Aorta (tissue), 5 donors: Measurements from ENCODE around the gene RAD54L. TPM values are rescaled to one million over a fixed set of nuclear protein-coding genes. Genes with fewer than 3 reads are reported as not detected.
"Not testable (repeated sequence)": the region's sequence is repeated elsewhere in the genome, so short reads cannot be mapped to it uniquely, and the experiment has no call there.

Experiments used
- ATAC-seq: fragments of 200-7000 bp; cut with Tn5 transposase; one replicate; pipeline ENCODE4 v1.9.1; 2022; ENCODE audit warnings: moderate library complexity; ENCODE audit not compliant: low FRiP score
- DNase-seq, 2 donors: peaks; one replicate each; pipeline ENCODE4 v3.0.0-alpha.2; 2020
- H3K27ac ChIP-seq, 2 donors: one replicate each; pipeline ENCODE4 v1.5.1; 2013; ENCODE audit warnings: low read length in 2 of 2, mild to moderate bottlenecking in 2 of 2, moderate library complexity in 2 of 2, control low read depth in 1 of 2, inconsistent platforms in 1 of 2, low read depth in 1 of 2
- H3K27me3 ChIP-seq, 2 donors: one replicate each; pipeline ENCODE4 v1.6.1; 2013; ENCODE audit warnings: control low read depth in 1 of 2, low read length in 1 of 2, mild to moderate bottlenecking in 1 of 2, moderate library complexity in 1 of 2; ENCODE audit not compliant: insufficient read depth in 2 of 2, control insufficient read depth in 1 of 2
- H3K36me3 ChIP-seq, 2 donors: one replicate each; pipeline ENCODE4 v1.6.1; 2013; ENCODE audit warnings: control low read depth in 1 of 2, low read length in 1 of 2, mild to moderate bottlenecking in 1 of 2; ENCODE audit not compliant: insufficient read depth in 2 of 2, control insufficient read depth in 1 of 2
- H3K4me1 ChIP-seq, 2 donors: one replicate each; pipeline ENCODE4 v1.6.1; 2013; ENCODE audit warnings: low read length in 2 of 2, control low read depth in 1 of 2, mild to moderate bottlenecking in 1 of 2, moderate library complexity in 1 of 2; ENCODE audit not compliant: insufficient read depth in 2 of 2, control insufficient read depth in 1 of 2
- H3K4me3 ChIP-seq, 2 donors: one replicate each; pipeline ENCODE4 v1.5.1; 2013; ENCODE audit warnings: low read length in 2 of 2, control low read depth in 1 of 2, mild to moderate bottlenecking in 1 of 2
- H3K9me3 ChIP-seq: one replicate; pipeline ENCODE4 v1.6.1; 2013; ENCODE audit warnings: mild to moderate bottlenecking, low read length; ENCODE audit not compliant: control insufficient read depth
- WGBS, 2 donors: extraction: QIAGEN DNeasy Blood & Tissue Kit; methylation state at CpG; one replicate each; pipeline ENCODE4 v1.1.7; 2013; 5-methylcytosine and 5-hydroxymethylcytosine counted together
- intact Hi-C, 2 donors: fragments of 100-400 bp; cut with DNase I; formaldehyde crosslinking; loops; one replicate each; pipeline versions ENCODE4 v1.14.2 to v1.15.0; 2022
- polyA plus RNA-seq, 2 donors: library from polyadenylated mRNA; stranded (reverse); fragments of 200-250 nt; gene quantifications; one replicate each; pipeline ENCODE4 v1.2.3, GENCODE V29; 2013
- total RNA-seq, 2 donors: library from RNA; stranded (reverse); fragmentation: NEBNext Ultra II Directional; extraction: Animal tissue kit (Norgen Biotek cat#: 25700); gene quantifications; one replicate each; pipeline ENCODE4 v1.2.1, GENCODE V29; 2021
- donor health status: healthy with polysubstance abuse.
- donor health status: Bipolar disorder and iron deficiency.
- donor health status: DM: no; HTN: no; CAD: no.
- donor health status: DM: no; HTN: no; CAD: no.
- donor health status: DM: yes; HTN: yes; CAD: no.

RAD54L gene
- total and polyA plus RNA-seq, 4 donors, result 1.6 to 4.2 (median 2.3) TPM; not detected in 1

GRCh38 chr1:46223472-46223943, 24.1 kb upstream of the RAD54L start:
- ATAC-seq (peak; percentile 84), DNase-seq (peak; percentile 75 to 83)
- WGBS, 2 donors, result 10 to 12% methylated on average over 6 of the region's 6 CpGs
- no peaks in the 10 kb centered on the region for H3K9me3 ChIP-seq
- H3K27me3 ChIP-seq, result no peaks in the 10 kb centered on the region
- H3K4me3 ChIP-seq, result no peak overlapping the region
- intact Hi-C loops, result loop anchor here (2.0 kb wide), 3 partner anchors 41 to 187 kb away; partner anchors contain the start of gene P3R3URF (in 1 of the 2)
- H3K36me3 ChIP-seq, result peaks cover 0 to 3% of the 10 kb centered on the region in 2 donors
- peak overlapping the region in 1 of 2 donors; percentile 8 for H3K27ac ChIP-seq
- no peaks in the 10 kb centered on the region for H3K4me1 ChIP-seq

GRCh38 chr1:46224966-46225365, 22.6 kb upstream of the RAD54L start:
- Histone ChIP-seq H3K9me3 (no peaks in the 10 kb centered on the region), H3K36me3 (no peaks in the 10 kb centered on the region), H3K4me1 (no peaks in the 10 kb centered on the region), H3K27ac (no peak overlapping the region), H3K4me3 (no peak overlapping the region), H3K27me3 (no peaks in the 10 kb centered on the region)
- no peak for ATAC-seq
- DNase-seq, result no peak
- 82 to 86% methylated on average over 4 of the region's 4 CpGs for WGBS, 2 donors
- intact Hi-C loops, result loop anchor here in 1 of 2 donors (2.0 kb wide), 1 partner anchor 188 kb away; no protein-coding TSS in a partner anchor

- H3K27me3 ChIP-seq, H3K4me1 ChIP-seq, H3K27ac ChIP-seq, H3K9me3 ChIP-seq, ATAC-seq, H3K36me3 ChIP-seq, intact Hi-C loops, H3K4me3 ChIP-seq, DNase-seq: not testable (repeated sequence)
- WGBS, 2 donors, result 98 to 100% methylated on average over 3 of the region's 3 CpGs
Measured at GRCh38 chr1:46231231-46231630, 16.3 kb upstream of the RAD54L start.

- H3K4me3 ChIP-seq, result no peak overlapping the region
- no peaks in the 10 kb centered on the region for H3K27me3 ChIP-seq
- H3K4me1 ChIP-seq, result no peaks in the 10 kb centered on the region
- DNase-seq (no peak), ATAC-seq (no peak)
- H3K36me3 ChIP-seq, result no peaks in the 10 kb centered on the region
- no peaks in the 10 kb centered on the region for H3K9me3 ChIP-seq
- intact Hi-C loops, result no loop called here
- WGBS, 2 donors, result 91 to 93% methylated on average over 4 of the region's 4 CpGs
- no peak overlapping the region for H3K27ac ChIP-seq
Measured at GRCh38 chr1:46236882-46237281, 10.7 kb upstream of the RAD54L start.

- H3K9me3 ChIP-seq, H3K4me3 ChIP-seq, DNase-seq, intact Hi-C loops, H3K27ac ChIP-seq, H3K4me1 ChIP-seq, H3K27me3 ChIP-seq, ATAC-seq, H3K36me3 ChIP-seq: not testable (repeated sequence)
- WGBS, 2 donors, result 74 to 79% methylated on average over 1 of the region's 1 CpG
Measured at GRCh38 chr1:46238865-46239264, 8.7 kb upstream of the RAD54L start.

GRCh38 chr1:46241733-46242132, 5.8 kb upstream of the RAD54L start:
- H3K27ac ChIP-seq, ATAC-seq, H3K4me1 ChIP-seq, DNase-seq, H3K4me3 ChIP-seq, H3K36me3 ChIP-seq, H3K27me3 ChIP-seq, intact Hi-C loops, H3K9me3 ChIP-seq: not testable (repeated sequence)
- 84 to 85% methylated on average over 7 to 14 of the region's 38 CpGs for WGBS, 2 donors

GRCh38 chr1:46242918-46243317, 4.6 kb upstream of the RAD54L start:
- no peaks in the 10 kb centered on the region for H3K36me3 ChIP-seq
- DNase-seq (no peak), ATAC-seq (no peak)
- H3K4me3 ChIP-seq, result no peak overlapping the region
- 47 to 55% methylated on average over 1 of the region's 1 CpG for WGBS, 2 donors
- no peaks in the 10 kb centered on the region for H3K27me3 ChIP-seq
- H3K27ac ChIP-seq, result no peak overlapping the region
- H3K9me3 ChIP-seq, result no peaks in the 10 kb centered on the region
- intact Hi-C loops, result no loop called here
- no peaks in the 10 kb centered on the region for H3K4me1 ChIP-seq

GRCh38 chr1:46243831-46244230, 3.7 kb upstream of the RAD54L start:
- H3K9me3 ChIP-seq, H3K36me3 ChIP-seq, H3K27me3 ChIP-seq, H3K27ac ChIP-seq, intact Hi-C loops, ATAC-seq, H3K4me3 ChIP-seq, DNase-seq, H3K4me1 ChIP-seq: not testable (repeated sequence)
- WGBS, 2 donors, result 87 to 95% methylated on average over 3 of the region's 3 CpGs

GRCh38 chr1:46244656-46245371, 2.7 kb upstream of the RAD54L start:
- H3K27ac ChIP-seq, result no peak overlapping the region
- WGBS, 2 donors, result 56 to 65% methylated on average over 3 of the region's 3 CpGs
- no peaks in the 10 kb centered on the region for H3K27me3 ChIP-seq
- H3K9me3 ChIP-seq, result no peaks in the 10 kb centered on the region
- no peaks in the 10 kb centered on the region for H3K36me3 ChIP-seq
- no peak overlapping the region for H3K4me3 ChIP-seq
- intact Hi-C loops, result loop anchor here (5.0 kb wide), 2 partner anchors 57 to 97 kb away; partner anchors contain the start of genes NSUN4 (in 2 of the 2), LRRC41 (in 1 of the 2) and UQCRH (in 1 of the 2)
- DNase-seq (no peak), ATAC-seq (no peak)
- H3K4me1 ChIP-seq, result no peaks in the 10 kb centered on the region
